A549 (cell line): ENCODE measurements around the gene SLC24A3. TPM values are rescaled to one million over a fixed set of nuclear protein-coding genes. Genes with fewer than 3 reads are reported as not detected.

Experiments
- ATAC-seq, 2 experiments: fragments of 200-7000 bp in 1 of 2; fragments of >200 bp in 1 of 2; cut with Nextera tagmentation in 1 of 2; cut with Tn5 transposase in 1 of 2; 3 replicates each; pipeline versions ENCODE4 v1.8.0 to v1.9.1; 2018 to 2020; ENCODE audit warnings: mild to moderate bottlenecking in 1 of 2, moderate library complexity in 1 of 2
- CTCF ChIA-PET: fragments of 300-600 bp; sonication (Branson Sonifier 250); formaldehyde crosslinking; extraction: SDS; loops from one replicate; lab custom pipeline; 2021; ENCODE audit warnings: antibody characterized with exemption, inconsistent platforms; lab: Yijun Ruan, JAX
- POLR2A ChIA-PET: fragments of 350-600 bp; formaldehyde crosslinking; extraction: SDS; loops from one replicate; lab custom pipeline; 2021; ENCODE audit warnings: antibody characterized with exemption, inconsistent platforms; lab: Yijun Ruan, JAX
- DNase-seq, 2 experiments: peaks; one replicate each; pipeline versions ENCODE4 v3.0.0 to v3.0.0-alpha.2; 2011 to 2016; ENCODE audit warnings: low read depth in 1 of 2, low spot score in 1 of 2
- FAIRE-seq: peaks from 2 replicates; lab custom pipeline; 2011; peaks lifted over from hg19 to GRCh38; lab: Jason Lieb, UNC
- H3K27ac ChIP-seq, 2 experiments: fragments of >200 bp; sonication (Bioruptor Twin); formaldehyde crosslinking; 3 replicates each; pipeline ENCODE4 v1.5.1; 2016 to 2017
- H3K4me1 ChIP-seq: fragments of >200 bp; sonication (Bioruptor Twin); formaldehyde crosslinking; 3 replicates; pipeline ENCODE4 v1.6.1; 2016
- H3K4me2 ChIP-seq: fragments of >200 bp; sonication (Bioruptor Twin); formaldehyde crosslinking; 3 replicates; pipeline ENCODE4 v1.6.1; 2016
- H3K4me3 ChIP-seq: fragments of >200 bp; sonication (Bioruptor Twin); formaldehyde crosslinking; 3 replicates; pipeline ENCODE4 v1.5.1; 2016
- H3K9me3 ChIP-seq: fragments of >200 bp; sonication (Bioruptor Twin); formaldehyde crosslinking; 3 replicates; pipeline ENCODE4 v1.6.1; 2016
- CBX8 ChIP-seq: fragments of 200-600 bp; sonication (generic); IDR thresholded peaks from 2 replicates; pipeline ENCODE4 v1.6.1; 2016
- CHD4 ChIP-seq: fragments of 200-600 bp; sonication (generic); IDR thresholded peaks from 2 replicates; pipeline ENCODE4 v1.6.1; 2016; ENCODE audit warnings: antibody characterized with exemption, mild to moderate bottlenecking, borderline replicate concordance
- CTCF ChIP-seq: fragments of >200 bp; sonication (Bioruptor Twin); formaldehyde crosslinking; IDR thresholded peaks from 3 replicates; pipeline ENCODE4 v1.5.1; 2016
- E2F6 ChIP-seq: IDR thresholded peaks from 2 replicates; pipeline ENCODE4 v1.6.1; 2012; ENCODE audit warnings: low read depth, borderline replicate concordance
- EHF ChIP-seq: fragments of 250-450 bp; sonication (Bioruptor Pico); IDR thresholded peaks from 2 replicates; pipeline ENCODE4 v1.5.0; 2020; ENCODE audit warnings: mild to moderate bottlenecking
- EP300 ChIP-seq, 2 experiments: fragments of >200 bp; sonication (Bioruptor Twin); formaldehyde crosslinking; IDR thresholded peaks; 2 replicates in 1 of 2; 3 replicates in 1 of 2; pipeline ENCODE4 v1.6.1; 2016 to 2017
- FOSB ChIP-seq: fragments of 250-450 bp; sonication (Bioruptor Pico); IDR thresholded peaks from 2 replicates; pipeline ENCODE4 v1.5.0; 2020; ENCODE audit warnings: mild to moderate bottlenecking, moderate library complexity
- FOSL2 ChIP-seq, 2 experiments: fragments of 450-650 bp in 1 of 2; fragments of >200 bp in 1 of 2; sonication (Bioruptor Twin) in 1 of 2; formaldehyde crosslinking; IDR thresholded peaks; 2 replicates each; pipeline versions ENCODE4 v1.5.0 to v1.6.1; 2016 to 2020; ENCODE audit warnings: mild to moderate bottlenecking in 1 of 2, moderate library complexity in 1 of 2
- HES2 ChIP-seq: fragments of >200 bp; sonication (Bioruptor Twin); formaldehyde crosslinking; IDR thresholded peaks from 2 replicates; pipeline ENCODE4 v1.6.1; 2016
- HMGXB4 ChIP-seq: fragments of 250-450 bp; sonication (Bioruptor Pico); IDR thresholded peaks from 2 replicates; pipeline ENCODE4 v1.5.0; 2021; ENCODE audit warnings: mild to moderate bottlenecking, moderate library complexity, borderline replicate concordance
- HOXA7 ChIP-seq: fragments of 250-450 bp; sonication (Bioruptor Pico); IDR thresholded peaks from 2 replicates; pipeline ENCODE4 v1.5.0; 2020; ENCODE audit warnings: mild to moderate bottlenecking, moderate library complexity
- HOXB13 ChIP-seq: fragments of 250-450 bp; sonication (Bioruptor Pico); IDR thresholded peaks from 2 replicates; pipeline ENCODE4 v1.5.0; 2020; ENCODE audit warnings: low read depth, mild to moderate bottlenecking, moderate library complexity
- NFE2L2 ChIP-seq: fragments of 150-350 bp; conservative IDR thresholded peaks from 2 replicates; pipeline ENCODE4 v1.6.1; 2014; ENCODE audit warnings: low read length
- NR3C1 ChIP-seq: fragments of >200 bp; sonication (Bioruptor Twin); formaldehyde crosslinking; IDR thresholded peaks from 3 replicates; pipeline ENCODE4 v1.6.1; 2017
- RAD21 ChIP-seq, 2 experiments: fragments of >200 bp in 1 of 2; sonication (Bioruptor Twin) in 1 of 2; formaldehyde crosslinking in 1 of 2; IDR thresholded peaks in 1 of 2; conservative IDR thresholded peaks in 1 of 2; 2 replicates in 1 of 2; 3 replicates in 1 of 2; pipeline ENCODE4 v1.6.1; 2012 to 2018; ENCODE audit warnings: inconsistent platforms in 1 of 2
- RARB ChIP-seq: fragments of 250-450 bp; sonication (Bioruptor Pico); IDR thresholded peaks from 2 replicates; pipeline ENCODE4 v1.8.0; 2021; ENCODE audit warnings: mild to moderate bottlenecking, moderate library complexity
- RFX5 ChIP-seq: fragments of 450-650 bp; IDR thresholded peaks from 2 replicates; pipeline ENCODE4 v1.7.1; 2014; ENCODE audit warnings: antibody characterized with exemption, mild to moderate bottlenecking, moderate library complexity
- RNF2 ChIP-seq: fragments of 200-600 bp; sonication (generic); IDR thresholded peaks from 2 replicates; pipeline ENCODE4 v1.6.1; 2016; ENCODE audit warnings: low read depth, mild to moderate bottlenecking, antibody characterized with exemption, moderate library complexity, borderline replicate concordance
- SREBF2 ChIP-seq: fragments of 450-650 bp; IDR thresholded peaks from 2 replicates; pipeline ENCODE4 v1.6.1; 2014; ENCODE audit warnings: mild to moderate bottlenecking, moderate library complexity
- ZC3H11A ChIP-seq: fragments of 450-650 bp; IDR thresholded peaks from 2 replicates; pipeline ENCODE4 v1.6.1; 2014; ENCODE audit warnings: antibody characterized with exemption, mild to moderate bottlenecking
- ZNF302 ChIP-seq: fragments of 250-450 bp; sonication (Bioruptor Pico); IDR thresholded peaks from 2 replicates; pipeline ENCODE4 v1.9.0; 2021; ENCODE audit warnings: inconsistent platforms, mild to moderate bottlenecking, moderate library complexity
- ZSCAN20 ChIP-seq: fragments of 250-450 bp; sonication (Bioruptor Pico); IDR thresholded peaks from 2 replicates; pipeline ENCODE4 v1.8.0; 2022; ENCODE audit warnings: mild to moderate bottlenecking, moderate library complexity
- WGBS: methylation state at CpG from one replicate; pipeline ENCODE4 v1.1.6; 2017; ENCODE audit errors: missing lambda C conversion rate; 5-methylcytosine and 5-hydroxymethylcytosine counted together
- polyA plus RNA-seq, 4 experiments: library from polyadenylated mRNA; depleted of rRNA in 3 of 4; stranded (reverse); fragments of >200 nt; fragmentation: RNase III in 1 of 4; extraction: RNeasy Plus Mini Kit Qiagen cat#74134 plus additional on column Dnase treatment in 1 of 4; gene quantifications; 2 replicates in 3 of 4; 3 replicates in 1 of 4; pipeline ENCODE4 v1.2.3, GENCODE V29; 2011 to 2017

SLC24A3 gene
- polyA plus RNA-seq, 2 of the 4 experiments (the other 2 are of a cell fraction) = 0.08 TPM; not detected in 1

GRCh38 chr20:19564261-19564660 is 351.8 kb downstream of the SLC24A3 start:
- no peaks in the 10 kb centered on the region for H3K4me1 ChIP-seq
- ChIA-PET POLR2A (no interaction called here), CTCF (interaction anchor here (1.0 kb wide), 1 partner anchor 10 kb away, joined by 3 read pairs; no protein-coding TSS in a partner anchor)
- ATAC-seq (no peak), DNase-seq (no peak), FAIRE-seq (peak; percentile 7)
- H3K4me3 ChIP-seq = no peak overlapping the region
- 14% methylated on average over 3 of the region's 3 CpGs for WGBS
- H3K9me3 ChIP-seq = no peaks in the 10 kb centered on the region
- H3K27ac ChIP-seq = no peak overlapping the region
- TF ChIP-seq CTCF (no peak), RARB (CRISPR knock-in tag) (no peak), NFE2L2 (no peak), FOSB (no peak), ZNF302 (no peak), SREBF2 (no peak), RNF2 (no peak), CBX8 (no peak), ZC3H11A (no peak), E2F6 (no peak), HOXB13 (CRISPR knock-in tag) (no peak), HOXA7 (CRISPR knock-in tag) (no peak), RFX5 (no peak)
- H3K4me2 ChIP-seq = no peak overlapping the region

- no peak overlapping the region for H3K4me3 ChIP-seq
- CTCF ChIA-PET = interaction anchor here (1.0 kb wide), 2 partner anchors 18 to 19 kb away, joined by 3 to 4 read pairs; no protein-coding TSS in a partner anchor
- FAIRE-seq = no peak
- POLR2A ChIA-PET = no interaction called here
- no peak for DNase-seq
- 2% methylated on average over 2 of the region's 2 CpGs for WGBS
- no peaks in the 10 kb centered on the region for H3K4me1 ChIP-seq
- H3K4me2 ChIP-seq = no peak overlapping the region
- no peaks in the 10 kb centered on the region for H3K9me3 ChIP-seq
- H3K27ac ChIP-seq = no peak overlapping the region
- TF ChIP-seq HOXB13 (CRISPR knock-in tag) (no peak), EHF (no peak), ZC3H11A (no peak), RARB (CRISPR knock-in tag) (no peak), NR3C1 (no peak), FOSL2 (IDR thresholded peaks at IDR 0.05) (no peak), FOSL2 (CRISPR knock-in tag; IDR thresholded peaks at IDR 0.05) (no peak), HMGXB4 (CRISPR knock-in tag) (no peak), CBX8 (no peak), RAD21 (conservative IDR thresholded peaks at IDR 0.05 in 1 of 2, IDR thresholded peaks at IDR 0.05 in 1 of 2) (no peak), HES2 (no peak), CHD4 (no peak), ZSCAN20 (CRISPR knock-in tag) (no peak), EP300 (IDR thresholded peaks at IDR 0.05) (no peak), ZNF302 (no peak), RNF2 (no peak)
- no peak for ATAC-seq
Observed at GRCh38 chr20:19565736-19566135, 353.3 kb downstream of the SLC24A3 start.
